Prostate gland (tissue), 2 donors: Measurements from ENCODE around the gene TSPAN18. TPM values are rescaled to one million over a fixed set of nuclear protein-coding genes. Genes with fewer than 3 reads are reported as not detected.

Experiments used
- DNase-seq: peaks from one replicate; pipeline ENCODE4 v3.0.0-alpha.2; 2019; ENCODE audit warnings: low spot score
- H3K27ac ChIP-seq, 2 donors: fragments of 200-600 bp; sonication (generic); 2 replicates each; pipeline ENCODE4 v1.5.1; 2017 to 2019
- H3K27me3 ChIP-seq: fragments of 200-600 bp; sonication (generic); replicated peaks from 2 replicates; pipeline ENCODE4 v1.5.1; 2019; ENCODE audit not compliant: insufficient read depth
- H3K36me3 ChIP-seq, 2 donors: fragments of 200-600 bp; sonication (generic); 1 replicate in 1 of 2; 2 replicates in 1 of 2; pipeline versions ENCODE4 v1.5.1 to v1.8.1; 2017 to 2019
- H3K4me1 ChIP-seq: fragments of 200-600 bp; sonication (generic); replicated peaks from 2 replicates; pipeline ENCODE4 v1.5.1; 2019
- H3K4me3 ChIP-seq, 2 donors: fragments of 200-600 bp; sonication (generic); 2 replicates each; pipeline ENCODE4 v1.5.1; 2017 to 2019
- H3K9me3 ChIP-seq: fragments of 200-600 bp; sonication (generic); 2 replicates; pipeline ENCODE4 v1.5.1; 2017
- CTCF ChIP-seq, 4 experiments: fragments of 200-600 bp in 2 of 4; fragments of 450-650 bp in 2 of 4; sonication (generic) in 2 of 4; IDR thresholded peaks; 1 replicate in 3 of 4; 2 replicates in 1 of 4; pipeline ENCODE4 v1.5.1; 2016 to 2019; ENCODE audit warnings: antibody characterized with exemption in 4 of 4, mild to moderate bottlenecking in 2 of 4, moderate library complexity in 2 of 4
- POLR2A ChIP-seq: fragments of 450-650 bp; IDR thresholded peaks from one replicate; pipeline ENCODE4 v1.6.1; 2016; ENCODE audit warnings: antibody characterized with exemption, mild to moderate bottlenecking
- POLR2AphosphoS5 ChIP-seq: sonication (generic); formaldehyde crosslinking; IDR thresholded peaks from one replicate; pipeline ENCODE4 v1.6.1; 2017; ENCODE audit warnings: antibody characterized with exemption
- WGBS: methylation state at CpG from one replicate; pipeline ENCODE4 v1.1.5; 2018; 5-methylcytosine and 5-hydroxymethylcytosine counted together
- intact Hi-C: fragments of 100-400 bp; cut with DNase I; formaldehyde crosslinking; loops from one replicate; pipeline ENCODE4 v1.14.2; 2022
- total RNA-seq, 2 donors: library from RNA; depleted of rRNA; stranded (reverse); fragments of >200 nt; gene quantifications; one replicate each; pipeline ENCODE4 v1.1.0, GENCODE V29; 2016

TSPAN18 gene
- total RNA-seq, 2 donors from 2014 or later, result 4.1 to 6.6 TPM

GRCh38 chr11:44752300-44752699, 25.5 kb downstream of the TSPAN18 start:
- H3K36me3 ChIP-seq, result no peaks in the 10 kb centered on the region
- 83% methylated on average over 2 of the region's 2 CpGs for WGBS
- no peaks in the 10 kb centered on the region for H3K27me3 ChIP-seq
- no peaks in the 10 kb centered on the region for H3K4me1 ChIP-seq
- H3K27ac ChIP-seq, result no peak overlapping the region
- intact Hi-C loops, result no loop called here
- DNase-seq, result no peak
- no peak overlapping the region for H3K4me3 ChIP-seq
- TF ChIP-seq CTCF (IDR thresholded peaks at IDR 0.05) (no peak), POLR2AphosphoS5 (no peak), POLR2A (no peak)
- H3K9me3 ChIP-seq, result no peaks in the 10 kb centered on the region

- H3K4me1 ChIP-seq, result no peaks in the 10 kb centered on the region
- H3K9me3 ChIP-seq, result no peaks in the 10 kb centered on the region
- 94% methylated on average over 1 of the region's 1 CpG for WGBS
- H3K27ac ChIP-seq, result no peak overlapping the region
- no peak overlapping the region for H3K4me3 ChIP-seq
- H3K27me3 ChIP-seq, result no peaks in the 10 kb centered on the region
- no peaks in the 10 kb centered on the region for H3K36me3 ChIP-seq
- DNase-seq, result no peak
- TF ChIP-seq POLR2AphosphoS5 (no peak), POLR2A (no peak), CTCF (IDR thresholded peaks at IDR 0.05) (no peak)
- intact Hi-C loops, result no loop called here
These were observed 26.0 kb downstream of the TSPAN18 start for GRCh38 chr11:44752713-44753112.

DNA sequence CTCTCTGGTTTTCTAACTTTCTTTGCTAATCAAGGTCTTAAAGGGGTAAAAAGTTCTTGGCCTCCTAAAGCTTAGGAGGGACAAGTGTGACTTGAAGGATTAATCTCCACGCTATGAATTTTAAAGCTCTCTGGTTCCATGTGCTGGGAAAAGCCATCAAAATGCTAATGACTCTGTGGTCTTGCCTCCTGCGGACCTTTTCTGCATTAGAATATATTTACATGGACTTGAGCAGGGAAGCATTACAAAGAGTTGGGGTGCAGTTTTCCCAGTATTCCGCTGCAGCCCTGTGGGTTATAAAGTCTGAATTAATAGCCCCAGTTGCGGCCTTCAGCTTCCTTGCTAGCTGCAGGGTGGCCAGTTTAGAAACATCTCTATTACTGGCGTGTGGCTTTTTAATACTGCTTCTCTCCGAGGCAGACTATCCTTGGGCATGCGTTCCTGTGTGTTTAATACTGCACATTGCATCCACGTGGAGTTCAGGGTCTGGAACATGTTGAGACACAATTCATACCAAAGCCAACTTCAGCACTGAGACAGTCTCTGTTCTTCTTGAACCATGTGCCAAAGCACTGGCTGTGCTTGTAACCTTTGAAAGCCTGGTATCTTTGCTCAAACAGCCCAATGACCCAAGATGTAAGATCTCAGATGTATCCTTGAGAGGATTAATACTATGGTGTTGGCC, 27.3 kb downstream of the TSPAN18 start:
- TF ChIP-seq POLR2AphosphoS5 (peak; percentile 33), POLR2A (no peak)
- no peaks in the 10 kb centered on the region for H3K4me1 ChIP-seq
- intact Hi-C loops, result no loop called here
- H3K27ac ChIP-seq, result no peak overlapping the region
- H3K27me3 ChIP-seq, result no peaks in the 10 kb centered on the region
- WGBS, result 44% methylated on average over 8 of the region's 8 CpGs
- H3K9me3 ChIP-seq, result no peaks in the 10 kb centered on the region
- no peaks in the 10 kb centered on the region for H3K36me3 ChIP-seq
- DNase-seq, result no peak
- H3K4me3 ChIP-seq, result no peak overlapping the region

GRCh38 chr11:44754876-44755555, 28.3 kb downstream of the TSPAN18 start:
- no peaks in the 10 kb centered on the region for H3K4me1 ChIP-seq
- no peaks in the 10 kb centered on the region for H3K27me3 ChIP-seq
- WGBS, result 44% methylated on average over 9 of the region's 9 CpGs
- intact Hi-C loops, result no loop called here
- H3K9me3 ChIP-seq, result no peaks in the 10 kb centered on the region
- TF ChIP-seq POLR2AphosphoS5, result no peak
- no peak for TF ChIP-seq POLR2A
- no peak for TF ChIP-seq CTCF (IDR thresholded peaks at IDR 0.05)
- H3K4me3 ChIP-seq, result no peak overlapping the region
- no peak for DNase-seq
- H3K36me3 ChIP-seq, result no peaks in the 10 kb centered on the region
- H3K27ac ChIP-seq, result no peak overlapping the region

DNA sequence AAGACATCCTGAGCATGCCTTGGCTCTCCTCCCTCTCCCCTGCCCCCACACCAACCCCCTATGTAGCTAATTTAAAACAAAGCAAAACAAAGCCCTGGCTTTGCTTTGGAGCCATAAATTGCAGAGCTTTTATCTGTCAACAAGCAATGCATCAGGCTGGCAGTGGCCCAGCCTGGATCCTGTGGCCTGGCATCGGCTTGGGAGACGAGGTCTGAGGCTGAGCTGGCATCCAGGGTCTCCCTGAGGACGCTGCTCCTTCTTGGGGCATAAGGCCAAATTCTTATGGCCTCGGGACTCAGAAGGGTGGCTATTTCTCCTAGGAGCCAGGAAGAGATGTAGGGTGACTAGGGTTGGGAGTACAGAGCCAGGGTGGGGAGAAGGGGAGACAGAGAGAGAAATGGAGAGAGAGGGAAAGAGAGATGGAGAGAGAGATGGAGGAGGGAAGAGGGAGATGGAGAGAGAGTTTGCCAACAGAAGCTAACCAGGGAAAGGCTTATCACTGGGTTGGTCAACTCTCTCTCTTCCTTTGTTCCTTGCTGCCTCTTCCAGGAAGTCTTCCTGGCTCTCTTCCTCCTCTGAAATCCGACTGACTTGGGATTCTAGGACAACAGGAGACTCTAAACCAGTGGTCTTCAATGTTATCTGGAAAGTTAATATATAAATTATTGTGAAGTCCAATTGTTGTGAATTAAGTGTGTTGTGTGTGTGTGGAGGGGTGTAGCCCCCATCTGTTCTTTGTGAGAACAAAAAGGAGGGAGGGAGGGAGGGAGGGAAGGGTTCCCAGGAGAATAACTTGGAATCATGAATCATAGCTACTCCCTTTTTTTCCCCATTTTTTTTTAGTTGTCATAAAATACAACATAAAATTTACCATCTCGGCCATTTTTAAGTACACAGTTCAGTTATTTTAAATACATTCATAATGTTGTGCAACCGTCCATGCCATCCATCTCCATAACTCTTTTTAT, 29.1 kb downstream of the TSPAN18 start:
- no peak overlapping the region for H3K27ac ChIP-seq
- no peaks in the 10 kb centered on the region for H3K27me3 ChIP-seq
- intact Hi-C loops, result no loop called here
- DNase-seq, result peak; percentile 20
- H3K4me1 ChIP-seq, result no peaks in the 10 kb centered on the region
- TF ChIP-seq CTCF (IDR thresholded peaks at IDR 0.05) (no peak), POLR2A (no peak), POLR2AphosphoS5 (no peak)
- WGBS, result 31% methylated on average over 7 of the region's 7 CpGs
- H3K4me3 ChIP-seq, result no peak overlapping the region
- no peaks in the 10 kb centered on the region for H3K9me3 ChIP-seq
- H3K36me3 ChIP-seq, result no peaks in the 10 kb centered on the region
